OCI-LY7 (cell line): ENCODE data around the gene YJEFN3.

Source experiments
- CTCF ChIP-seq: fragments of 200-600 bp; sonication (generic); conservative IDR thresholded peaks from 2 replicates; pipeline ENCODE4 v1.5.1; 2014; ENCODE audit warnings: mild to moderate bottlenecking, antibody characterized with exemption, low read length, moderate library complexity, mixed read lengths
- EZH2phosphoT487 ChIP-seq: fragments of 200-600 bp; sonication (generic); IDR thresholded peaks from 2 replicates; pipeline ENCODE4 v1.6.1; 2018; ENCODE audit warnings: low read depth, borderline replicate concordance, mild to moderate bottlenecking, mixed run types, antibody characterized with exemption, low read length, moderate library complexity, mixed read lengths

- TF ChIP-seq CTCF, result no peak
- TF ChIP-seq EZH2phosphoT487, result no peak
These were observed 41.9 kb downstream of the YJEFN3 start for GRCh38 chr19:19570571-19570970.
